Caco-2 (cell line): ENCODE results near the gene SFRP5. TPM values are rescaled to one million over a fixed set of nuclear protein-coding genes. Genes with fewer than 3 reads are reported as not detected.
A peak's percentile ranks its signal among the peaks of the same experiment; 100 is the strongest.

Source experiments
- BruUV-seq: library from RNA; stranded (reverse); fragments of 400-500 nt; replicated peaks from 2 replicates; lab custom pipeline; 2021; lab: Mats Ljungman, UMichigan
- CTCF ChIA-PET: fragments of 300-600 bp; sonication (Branson Sonifier 250); formaldehyde crosslinking; loops from one replicate; lab custom pipeline; 2022; ENCODE audit warnings: antibody characterized with exemption; lab: Charles Lee
- POLR2A ChIA-PET: fragments of 300-600 bp; sonication (Branson Sonifier 250); formaldehyde crosslinking; loops from one replicate; lab custom pipeline; 2022; ENCODE audit warnings: antibody characterized with exemption; lab: Charles Lee
- DNase-seq, 2 experiments: peaks; one replicate each; pipeline versions ENCODE4 v3.0.0 to v3.0.0-alpha.2; 2020 to 2022
- H3K27me3 ChIP-seq: replicated peaks from 2 replicates; pipeline ENCODE4 v1.6.0; 2011; ENCODE audit warnings: low read length; ENCODE audit not compliant: control insufficient read depth, insufficient read depth
- H3K36me3 ChIP-seq: 2 replicates; pipeline ENCODE4 v1.5.1; 2011; ENCODE audit warnings: low read length; ENCODE audit not compliant: control insufficient read depth, insufficient read depth
- H3K4me1 ChIP-seq: fragments of 250-450 bp; sonication (Bioruptor Pico); 2 replicates; pipeline ENCODE4 v1.5.1; 2020; ENCODE audit warnings: mild to moderate bottlenecking
- H3K4me3 ChIP-seq: 2 replicates; pipeline ENCODE4 v1.5.1; 2011; ENCODE audit warnings: low read depth, mild to moderate bottlenecking, control low read depth, low read length
- H3K9me3 ChIP-seq: fragments of 250-450 bp; sonication (Bioruptor Pico); 2 replicates; pipeline ENCODE4 v1.5.1; 2020; ENCODE audit warnings: mild to moderate bottlenecking, moderate library complexity
- H3K27ac Mint-ChIP-seq: one replicate; pipeline ENCODE4 v1.8.0; 2022; ENCODE audit warnings: mixed read lengths; ENCODE audit not compliant: unreplicated experiment
- H3K27me3 Mint-ChIP-seq: one replicate; pipeline ENCODE4 v1.8.0; 2022; ENCODE audit warnings: mixed read lengths; ENCODE audit not compliant: insufficient read depth, unreplicated experiment
- H3K36me3 Mint-ChIP-seq: one replicate; pipeline ENCODE4 v1.8.0; 2022; ENCODE audit warnings: mild to moderate bottlenecking, mixed read lengths; ENCODE audit not compliant: insufficient read depth, unreplicated experiment
- H3K4me1 Mint-ChIP-seq: one replicate; pipeline ENCODE4 v1.8.0; 2022; ENCODE audit warnings: low read depth, mixed read lengths; ENCODE audit not compliant: unreplicated experiment
- H3K4me3 Mint-ChIP-seq: one replicate; pipeline ENCODE4 v1.8.0; 2022; ENCODE audit warnings: mild to moderate bottlenecking, moderate library complexity, mixed read lengths; ENCODE audit not compliant: unreplicated experiment
- H3K9me3 Mint-ChIP-seq: one replicate; pipeline ENCODE4 v1.8.0; 2022; ENCODE audit warnings: mixed read lengths; ENCODE audit not compliant: unreplicated experiment
- CTCF ChIP-seq, 2 experiments: fragments of 200-600 bp in 1 of 2; IDR thresholded peaks; 1 replicate in 1 of 2; 2 replicates in 1 of 2; pipeline versions ENCODE4 v1.5.1 to v1.8.0; 2011 to 2022; ENCODE audit warnings: antibody characterized with exemption in 1 of 2, control low read depth in 1 of 2, inconsistent platforms in 1 of 2, low read depth in 1 of 2, low read length in 1 of 2, mild to moderate bottlenecking in 1 of 2, moderate library complexity in 1 of 2; ENCODE audit not compliant: insufficient read depth in 1 of 2, severe bottlenecking in 1 of 2, unreplicated experiment in 1 of 2
- intact Hi-C: fragments of 100-400 bp; cut with micrococcal nuclease; formaldehyde crosslinking; loops from one replicate; pipeline ENCODE4 v1.10.0; 2022; ENCODE audit not compliant: unreplicated experiment
- total RNA-seq: library from RNA; stranded (reverse); gene quantifications from 2 replicates; pipeline ENCODE4 v1.2.3, GENCODE V29; 2022

The SFRP5 gene
- total RNA-seq, 1 experiment from 2014 or later, result 1.1 TPM

- POLR2A ChIA-PET, result interaction anchor here (0.6 kb wide), 1 partner anchor 46 kb away, joined by 6 read pairs; no protein-coding TSS in a partner anchor
- DNase-seq, result no peak
- H3K9me3 Mint-ChIP-seq, result no peaks in the 10 kb centered on the region
- BruUV-seq, result no TSS peak
- peaks cover 22% of the 10 kb centered on the region for H3K36me3 Mint-ChIP-seq
- H3K4me3 Mint-ChIP-seq, result no peak overlapping the region
- intact Hi-C loops, result no loop called here
- CTCF ChIA-PET, result no interaction called here
- no peak overlapping the region for H3K27ac Mint-ChIP-seq
- TF ChIP-seq CTCF (IDR thresholded peaks at IDR 0.05; ENCODE audit: insufficient read depth in 1 of 2, low read depth in 1 of 2, low read length in 1 of 2, severe bottlenecking in 1 of 2, unreplicated experiment in 1 of 2), result no peak
- Histone ChIP-seq H3K27me3 (peaks cover 2% of the 10 kb centered on the region; the same call in 1 of the 2 replicates), H3K4me1 (peaks cover 17% of the 10 kb centered on the region), H3K9me3 (no peaks in the 10 kb centered on the region), H3K4me3 (no peak overlapping the region), H3K36me3 (no peaks in the 10 kb centered on the region; the same call in 1 of the 2 replicates)
- H3K27me3 Mint-ChIP-seq, result peaks cover 11% of the 10 kb centered on the region
- peaks cover 13% of the 10 kb centered on the region for H3K4me1 Mint-ChIP-seq
Observed at GRCh38 chr10:97766996-97767924, 4.5 kb downstream of the SFRP5 start.

- TF ChIP-seq CTCF (IDR thresholded peaks at IDR 0.05; ENCODE audit: insufficient read depth in 1 of 2, low read depth in 1 of 2, low read length in 1 of 2, severe bottlenecking in 1 of 2, unreplicated experiment in 1 of 2), result no peak
Observed at GRCh38 chr10:97766106-97766810, 5.5 kb downstream of the SFRP5 start.

DNA sequence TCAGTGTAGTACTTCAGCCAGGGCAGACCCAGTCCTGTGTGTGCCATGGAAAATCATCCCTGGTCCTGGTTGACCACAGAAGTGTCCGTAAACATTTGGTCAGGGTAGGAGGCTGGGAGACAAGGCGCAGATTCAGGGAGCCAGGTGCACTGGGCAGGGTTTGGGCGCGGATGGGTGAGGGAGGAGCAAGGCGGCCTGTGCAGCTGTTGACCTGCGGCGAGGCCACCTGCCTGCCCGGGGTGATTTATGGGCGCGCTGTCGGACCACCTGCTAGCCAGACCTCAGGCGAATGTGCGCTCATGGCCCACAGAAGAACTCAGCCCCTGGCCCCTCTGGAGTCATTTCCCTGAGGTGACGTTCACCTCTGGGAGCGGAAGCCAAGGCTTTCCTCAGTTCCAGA is 6.6 kb downstream of the SFRP5 start:
- no TSS peak for BruUV-seq
- Mint-ChIP-seq H3K36me3 (peaks cover 31% of the 10 kb centered on the region), H3K27me3 (peaks cover 1% of the 10 kb centered on the region), H3K4me1 (peaks cover 9% of the 10 kb centered on the region), H3K27ac (peak overlapping the region; percentile 47), H3K4me3 (no peak overlapping the region), H3K9me3 (no peaks in the 10 kb centered on the region)
- ChIA-PET CTCF (no interaction called here), POLR2A (no interaction called here)
- H3K27me3 ChIP-seq, result no peaks in the 10 kb centered on the region
- TF ChIP-seq CTCF (IDR thresholded peaks at IDR 0.05; ENCODE audit: insufficient read depth in 1 of 2, low read depth in 1 of 2, low read length in 1 of 2, severe bottlenecking in 1 of 2, unreplicated experiment in 1 of 2), result no peak
- DNase-seq, result no peak
- H3K4me3 ChIP-seq, result no peak overlapping the region
- H3K4me1 ChIP-seq, result peaks cover 13% of the 10 kb centered on the region
- no peaks in the 10 kb centered on the region for H3K9me3 ChIP-seq
- peaks cover 3% of the 10 kb centered on the region for H3K36me3 ChIP-seq
- intact Hi-C loops, result no loop called here

More at GRCh38 chr10:97766106-97766810, 5.5 kb downstream of the SFRP5 start:
- no peak overlapping the region for H3K4me3 ChIP-seq
- no peak for DNase-seq
- Mint-ChIP-seq H3K4me3 (no peak overlapping the region), H3K9me3 (no peaks in the 10 kb centered on the region), H3K36me3 (peaks cover 28% of the 10 kb centered on the region), H3K27me3 (peaks cover 8% of the 10 kb centered on the region), H3K27ac (no peak overlapping the region), H3K4me1 (peaks cover 9% of the 10 kb centered on the region)
- peaks cover 16% of the 10 kb centered on the region for H3K4me1 ChIP-seq
- no peaks in the 10 kb centered on the region for H3K9me3 ChIP-seq
- BruUV-seq, result no TSS peak
- H3K27me3 ChIP-seq, result peaks cover 2% of the 10 kb centered on the region; the same call in 1 of the 2 replicates
- ChIA-PET POLR2A (interaction anchor here (0.6 to 0.8 kb wide), 2 partner anchors 11 to 29 kb away, joined by 3 read pairs; partner anchors contain the start of gene ZFYVE27), CTCF (no interaction called here)
- intact Hi-C loops, result no loop called here
- peaks cover 3% of the 10 kb centered on the region for H3K36me3 ChIP-seq
